Measurements from ENCODE around the gene RBKS. TPM values are rescaled to one million over a fixed set of nuclear protein-coding genes. Genes with fewer than 3 reads are reported as not detected.

RBKS gene
- polyA plus RNA-seq, 1 donor (not counting 4 experiments of a cell fraction or from before 2014, with no cell fraction given): 1.9 TPM

DNA sequence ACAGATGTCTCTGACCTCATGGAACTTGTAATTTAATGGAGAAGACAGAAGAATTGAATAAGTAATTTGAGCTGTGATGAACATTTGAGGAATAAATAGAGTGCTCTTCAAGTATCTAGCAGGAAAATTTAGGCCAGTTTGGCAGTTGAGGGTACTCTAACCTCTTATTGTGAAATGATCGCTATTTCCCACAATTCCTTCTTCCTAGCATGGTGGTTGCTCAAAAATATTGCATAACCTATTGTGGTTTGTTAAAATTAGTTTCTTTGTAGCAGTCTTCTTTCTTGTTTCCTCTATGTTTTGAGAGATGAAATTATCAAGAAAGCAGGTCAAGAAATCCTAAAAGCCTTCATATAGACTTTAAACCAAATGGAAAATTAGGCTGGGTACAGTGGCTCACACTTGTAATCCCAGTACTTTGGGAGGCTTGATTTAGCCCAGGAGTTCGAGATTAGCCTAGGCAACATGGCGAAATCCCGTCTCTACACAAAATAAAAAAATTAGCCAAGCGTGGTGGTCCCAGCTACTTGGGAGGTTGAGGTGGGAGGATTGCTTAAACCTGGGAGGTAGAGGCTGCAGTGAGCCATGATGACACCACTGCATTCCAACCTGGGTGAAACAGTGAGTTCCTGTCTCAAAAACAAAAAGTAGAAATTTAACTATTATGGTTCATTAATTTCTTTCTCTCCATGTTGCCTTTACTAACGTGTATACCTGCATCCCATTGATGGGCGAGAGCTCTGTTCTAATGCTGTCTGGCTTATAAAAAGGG lies 58.7 kb downstream of the RBKS start:
- Histone ChIP-seq H3K27ac (ENCODE audit: control insufficient read depth, insufficient read depth, low read length) (no peak overlapping the region), H3K9ac (ENCODE audit: control insufficient read depth, extremely low read depth, insufficient read depth, low read length) (no peak overlapping the region), H3K27me3 (ENCODE audit: control insufficient read depth, extremely low read depth, insufficient read depth, low read length) (no peaks in the 10 kb centered on the region), H4K20me1 (ENCODE audit: control insufficient read depth, extremely low read depth, insufficient read depth, low read length) (no peaks in the 10 kb centered on the region), H3K4me3 (ENCODE audit: control insufficient read depth in 2 of 3, extremely low read depth in 1 of 3, insufficient read depth in 2 of 3, low read depth in 1 of 3, low read length in 3 of 3) (no peak overlapping the region), H3K4me1 (ENCODE audit: control insufficient read depth, extremely low read depth, insufficient read depth, low read length) (peaks cover 13% of the 10 kb centered on the region), H3K9me3 (ENCODE audit: control insufficient read depth, low read depth, low read length) (no peaks in the 10 kb centered on the region), H3K9me1 (ENCODE audit: control insufficient read depth, extremely low read depth, insufficient read depth, low read length) (no peaks in the 10 kb centered on the region), H3K4me2 (ENCODE audit: control insufficient read depth, extremely low read depth, insufficient read depth, low read depth, low read length) (no peak overlapping the region), H2AFZ (ENCODE audit: control insufficient read depth, low read length) (no peak overlapping the region), H3K36me3 (ENCODE audit: control insufficient read depth in 2 of 2, extremely low read depth in 1 of 2, insufficient read depth in 2 of 2, low read length in 2 of 2) (no peaks in the 10 kb centered on the region), H3K79me2 (ENCODE audit: control insufficient read depth, insufficient read depth, low read length) (no peaks in the 10 kb centered on the region)
- TF ChIP-seq EZH2 (IDR thresholded peaks at IDR 0.05; ENCODE audit: low read length) (no peak), CTCF (optimal IDR thresholded peaks at IDR 0.05 in 1 of 3, IDR thresholded peaks at IDR 0.05 in 1 of 3, conservative IDR thresholded peaks at IDR 0.05 in 1 of 3; ENCODE audit: extremely low read depth in 1 of 3, insufficient read depth in 2 of 3, low read length in 3 of 3) (no peak)
- DNase-seq (ENCODE audit: low read depth, low spot score): no peak
- FAIRE-seq: no peak
- dilution Hi-C loops (cut with MboI; ENCODE audit: extremely low pct_ligation_motif_present, low sequenced_read_pairs): no loop called here

DNA sequence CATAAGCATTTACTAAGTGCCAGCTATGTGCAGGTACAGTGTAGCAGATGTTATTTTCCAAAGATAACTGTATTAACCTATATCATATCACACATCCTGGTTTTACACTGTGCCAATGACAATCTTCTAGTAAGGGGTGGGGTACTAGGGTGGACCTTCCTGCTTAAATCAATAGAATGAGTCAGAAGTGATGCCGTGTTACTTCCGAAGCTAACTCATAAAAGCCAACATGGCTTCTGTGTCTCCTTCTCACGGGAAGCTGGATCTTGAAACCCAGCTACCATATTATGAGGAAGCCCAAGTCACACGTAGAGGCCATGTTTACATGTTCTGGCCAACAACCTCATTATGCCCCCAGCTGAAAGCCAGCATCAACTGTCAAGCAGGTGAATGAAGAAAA lies 59.5 kb downstream of the RBKS start:
- H3K4me3 ChIP-seq (ENCODE audit: control insufficient read depth in 2 of 3, extremely low read depth in 1 of 3, insufficient read depth in 2 of 3, low read depth in 1 of 3, low read length in 3 of 3): no peak overlapping the region
- H3K9me1 ChIP-seq (ENCODE audit: control insufficient read depth, extremely low read depth, insufficient read depth, low read length): no peaks in the 10 kb centered on the region
- dilution Hi-C loops (cut with MboI; ENCODE audit: extremely low pct_ligation_motif_present, low sequenced_read_pairs): no loop called here
- H3K36me3 ChIP-seq (ENCODE audit: control insufficient read depth in 2 of 2, extremely low read depth in 1 of 2, insufficient read depth in 2 of 2, low read length in 2 of 2): no peaks in the 10 kb centered on the region
- H3K9me3 ChIP-seq (ENCODE audit: control insufficient read depth, low read depth, low read length): no peaks in the 10 kb centered on the region
- H3K9ac ChIP-seq (ENCODE audit: control insufficient read depth, extremely low read depth, insufficient read depth, low read length): no peak overlapping the region
- H3K27ac ChIP-seq (ENCODE audit: control insufficient read depth, insufficient read depth, low read length): no peak overlapping the region
- peaks cover 13% of the 10 kb centered on the region for H3K4me1 ChIP-seq (ENCODE audit: control insufficient read depth, extremely low read depth, insufficient read depth, low read length)
- no peaks in the 10 kb centered on the region for H3K27me3 ChIP-seq (ENCODE audit: control insufficient read depth, extremely low read depth, insufficient read depth, low read length)
- FAIRE-seq (no peak), DNase-seq (ENCODE audit: low read depth, low spot score) (no peak)
- no peak overlapping the region for H2AFZ ChIP-seq (ENCODE audit: control insufficient read depth, low read length)
- H3K79me2 ChIP-seq (ENCODE audit: control insufficient read depth, insufficient read depth, low read length): no peaks in the 10 kb centered on the region
- no peaks in the 10 kb centered on the region for H4K20me1 ChIP-seq (ENCODE audit: control insufficient read depth, extremely low read depth, insufficient read depth, low read length)
- TF ChIP-seq CTCF (optimal IDR thresholded peaks at IDR 0.05 in 1 of 3, IDR thresholded peaks at IDR 0.05 in 1 of 3, conservative IDR thresholded peaks at IDR 0.05 in 1 of 3; ENCODE audit: extremely low read depth in 1 of 3, insufficient read depth in 2 of 3, low read length in 3 of 3): no peak
- TF ChIP-seq EZH2 (IDR thresholded peaks at IDR 0.05; ENCODE audit: low read length): no peak
- H3K4me2 ChIP-seq (ENCODE audit: control insufficient read depth, extremely low read depth, insufficient read depth, low read depth, low read length): no peak overlapping the region

All from keratinocyte (primary cell).